GM18502 (cell line): ENCODE results near the gene DBH.

Source experiments
- ATAC-seq: cut with Tn5 transposase; IDR thresholded peaks from one replicate; pipeline ENCODE4 v1.9.1; 2021; ENCODE audit warnings: mild to moderate bottlenecking; ENCODE audit not compliant: unreplicated experiment, poor library complexity

The DBH gene

DNA sequence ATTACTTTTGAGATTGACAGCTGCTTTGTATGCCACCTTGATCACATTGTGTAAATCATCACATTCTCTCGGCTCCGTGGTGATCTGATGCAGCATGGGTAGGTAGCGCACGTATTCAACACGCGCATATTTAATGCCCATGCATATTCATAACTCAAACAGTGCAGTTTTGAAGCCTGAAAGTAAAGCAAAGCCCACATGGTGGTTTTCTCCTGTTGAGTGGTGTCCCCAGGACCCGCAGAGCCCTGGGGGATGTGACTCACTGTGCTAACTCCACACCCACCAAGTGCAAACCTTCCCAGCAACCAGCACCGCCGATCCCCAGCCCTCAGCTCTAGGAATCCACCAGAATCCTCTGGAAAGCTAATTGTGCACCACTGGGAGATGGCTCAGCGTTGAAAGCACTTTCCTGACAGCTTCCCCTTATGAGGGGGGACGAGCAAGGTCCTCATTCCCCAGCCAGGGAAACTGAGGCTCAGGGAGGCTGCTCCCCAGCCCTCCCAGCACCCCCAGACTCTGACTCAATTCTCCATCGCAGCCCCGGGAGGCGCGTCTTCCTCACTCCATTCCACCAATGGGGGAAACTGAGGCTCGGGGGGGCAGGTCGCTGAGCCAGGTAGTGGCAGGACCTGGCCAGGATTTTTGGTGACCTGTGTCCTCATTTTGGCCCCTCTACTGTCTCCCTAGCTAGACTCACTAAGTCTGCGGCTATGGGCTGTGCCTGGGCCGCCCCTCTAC lies 55.6 kb downstream of the DBH start:
- no peak for ATAC-seq

DNA sequence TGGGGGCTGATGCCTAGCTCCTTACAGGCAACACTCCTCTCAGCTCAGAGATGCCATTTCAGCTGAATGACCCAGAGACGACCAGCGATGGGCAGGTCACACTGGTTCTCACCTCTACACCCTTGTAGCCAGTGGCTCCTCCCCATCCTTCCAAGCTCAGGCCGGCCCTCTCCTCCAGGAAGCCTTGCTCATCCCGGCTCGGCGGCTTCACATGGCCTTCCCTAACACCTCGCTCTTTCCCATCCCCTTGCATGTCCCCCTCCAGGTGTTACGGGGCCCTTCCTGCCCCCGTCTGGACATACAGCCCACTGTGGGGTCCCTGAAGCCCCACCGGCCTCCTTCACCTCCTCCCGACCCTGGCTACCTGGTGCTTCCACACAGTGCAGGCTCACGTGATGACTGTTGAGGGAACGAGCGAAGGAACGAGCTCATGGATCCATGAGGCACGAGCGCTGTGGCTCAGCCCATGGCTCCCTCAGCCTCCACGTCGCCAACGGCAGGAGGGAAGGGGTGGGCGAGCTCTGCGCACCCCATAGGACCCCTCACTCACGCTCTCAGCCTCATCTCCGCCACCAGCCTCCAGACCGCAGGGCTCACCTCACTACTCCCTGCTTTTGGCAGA lies 56.3 kb downstream of the DBH start:
- no peak for ATAC-seq

DNA sequence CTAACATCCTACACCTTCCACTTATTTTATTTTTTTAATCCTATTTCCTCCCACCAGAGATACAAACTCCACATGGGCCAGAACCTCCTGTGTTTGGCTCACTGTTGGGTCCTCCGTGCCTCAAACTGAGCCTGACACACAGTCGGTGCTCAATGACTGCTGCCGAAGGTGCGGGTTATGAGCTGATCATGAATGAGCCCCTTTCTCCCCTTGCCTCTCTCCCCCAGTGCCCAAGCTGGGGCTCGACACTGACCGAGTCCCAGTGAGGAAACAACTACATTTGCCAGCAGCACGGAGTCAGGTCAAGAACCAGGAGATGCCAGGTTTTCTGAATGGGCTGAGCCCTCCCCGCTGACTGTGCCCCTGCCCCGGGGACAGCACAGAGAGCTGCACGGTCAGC lies 57.0 kb downstream of the DBH start:
- no peak for ATAC-seq

DNA sequence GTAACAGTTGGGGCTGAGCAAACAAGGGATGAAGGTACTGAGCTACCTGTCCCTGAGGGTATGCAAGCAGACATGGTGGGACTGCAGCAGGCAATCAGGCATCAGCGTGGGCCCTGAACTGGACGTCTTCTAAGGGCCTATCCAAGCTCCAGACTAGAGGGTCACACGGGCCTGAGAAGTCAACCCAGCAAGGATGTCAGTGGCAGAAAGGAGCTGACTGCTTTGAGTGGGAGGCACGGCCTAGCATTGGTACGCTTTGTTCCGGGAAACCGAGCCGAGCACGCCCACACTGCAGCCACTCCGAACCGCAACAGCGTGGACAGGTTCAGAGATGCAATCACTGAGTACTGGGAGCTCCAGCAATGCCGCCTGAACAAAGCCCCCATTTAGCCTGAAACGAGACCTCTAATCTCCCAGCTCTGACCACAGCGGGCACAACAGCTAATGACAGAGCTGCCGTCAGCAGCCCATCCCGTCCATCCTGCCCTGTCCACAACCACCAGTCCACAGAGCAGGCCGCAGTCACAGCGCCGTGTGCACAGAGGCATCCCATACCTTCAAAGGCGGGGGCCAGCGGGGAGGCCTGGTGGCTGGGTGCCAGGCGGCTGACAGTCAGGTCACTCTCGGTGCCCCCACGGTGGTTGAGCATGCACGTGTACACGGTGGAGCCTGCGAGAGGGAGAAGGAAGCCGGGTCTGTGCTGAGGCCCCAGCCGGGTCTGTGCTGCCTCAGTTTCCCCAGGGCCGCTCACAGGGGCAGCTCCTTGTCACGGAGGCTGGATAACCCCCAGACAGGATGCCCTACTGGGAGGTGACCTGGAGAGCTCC lies 57.8 kb downstream of the DBH start:
- ATAC-seq = no peak

DNA sequence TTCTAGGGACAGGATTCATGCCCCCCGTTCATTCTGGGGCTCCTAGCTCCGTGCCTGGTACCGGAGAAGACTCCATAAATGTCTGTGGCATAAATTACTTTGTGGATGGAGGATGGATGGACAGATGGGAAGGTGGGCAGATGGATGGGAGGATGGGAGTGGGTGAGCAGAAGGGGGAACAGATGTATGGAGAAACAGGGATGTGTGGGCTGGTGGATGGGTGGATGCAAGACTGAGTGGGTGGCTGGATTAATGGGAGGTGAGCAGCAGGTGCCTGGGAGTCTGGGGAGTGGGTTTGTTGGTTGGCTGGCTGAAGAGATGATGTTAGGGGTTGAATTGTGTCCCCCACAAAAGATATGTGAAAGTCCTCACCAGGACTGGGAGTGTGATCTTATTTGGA lies 58.5 kb downstream of the DBH start:
- no peak for ATAC-seq

DNA sequence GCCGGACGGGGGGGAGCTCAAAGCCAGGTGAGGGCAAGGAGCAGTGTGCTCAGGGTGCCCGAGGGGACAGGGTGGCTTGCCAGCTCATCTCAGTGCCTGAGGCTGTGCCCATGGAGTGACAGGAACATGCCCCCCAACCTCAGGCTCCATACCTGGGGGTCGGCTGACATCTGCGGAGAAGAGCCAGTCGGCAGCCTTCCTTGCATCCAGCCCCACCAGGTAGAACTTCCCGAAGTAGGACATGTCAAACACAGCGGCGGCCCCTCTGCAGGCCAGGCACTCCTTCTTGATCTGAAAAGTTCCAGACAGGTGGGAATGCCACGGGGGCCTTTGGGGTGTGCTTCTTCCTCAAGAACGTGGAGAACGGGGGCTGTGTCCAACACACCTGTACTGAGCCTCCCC lies 59.9 kb downstream of the DBH start:
- no peak for ATAC-seq

DNA sequence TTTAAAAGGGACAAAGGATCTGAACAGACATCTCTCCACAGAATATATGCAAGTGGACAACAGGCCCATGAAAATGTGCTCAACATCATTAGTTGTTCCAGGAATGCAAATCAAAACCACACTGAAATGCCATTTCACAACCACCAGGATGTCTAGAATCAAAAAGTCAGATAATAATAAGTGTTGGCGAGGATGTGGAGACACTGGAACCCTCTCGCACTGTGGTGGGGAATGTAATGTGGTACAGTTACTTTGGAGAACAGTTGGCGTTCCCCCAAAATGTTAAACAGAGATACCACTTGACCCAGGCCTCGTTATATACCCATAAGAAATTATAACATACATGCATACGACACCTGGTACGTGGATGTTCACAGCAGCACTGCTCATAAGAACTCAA lies 63.4 kb downstream of the DBH start:
- ATAC-seq = no peak

DNA sequence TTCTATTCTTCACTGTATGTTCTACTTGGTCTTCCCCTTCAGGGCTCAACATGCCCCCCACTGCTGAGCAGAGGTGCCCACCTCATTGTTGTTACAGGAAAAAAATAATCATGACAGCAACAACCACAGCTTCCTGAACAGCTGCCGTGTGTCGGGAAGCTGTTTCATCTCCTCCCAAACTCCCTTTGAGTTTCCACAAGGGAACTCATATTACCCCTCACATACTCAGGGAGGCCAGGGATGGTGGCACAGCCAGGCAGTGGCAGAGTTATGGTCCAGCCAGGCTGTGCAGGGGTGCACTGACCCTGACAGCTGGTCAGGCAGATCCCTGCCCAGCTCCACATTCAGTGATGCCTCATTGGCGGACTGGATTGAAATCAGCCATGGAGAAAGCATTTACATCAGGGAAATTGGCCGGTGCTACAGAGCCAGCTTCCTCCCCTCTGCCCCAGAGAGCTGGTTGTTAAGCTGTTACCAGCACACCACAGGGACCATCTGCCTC lies 64.7 kb downstream of the DBH start:
- no peak for ATAC-seq

DNA sequence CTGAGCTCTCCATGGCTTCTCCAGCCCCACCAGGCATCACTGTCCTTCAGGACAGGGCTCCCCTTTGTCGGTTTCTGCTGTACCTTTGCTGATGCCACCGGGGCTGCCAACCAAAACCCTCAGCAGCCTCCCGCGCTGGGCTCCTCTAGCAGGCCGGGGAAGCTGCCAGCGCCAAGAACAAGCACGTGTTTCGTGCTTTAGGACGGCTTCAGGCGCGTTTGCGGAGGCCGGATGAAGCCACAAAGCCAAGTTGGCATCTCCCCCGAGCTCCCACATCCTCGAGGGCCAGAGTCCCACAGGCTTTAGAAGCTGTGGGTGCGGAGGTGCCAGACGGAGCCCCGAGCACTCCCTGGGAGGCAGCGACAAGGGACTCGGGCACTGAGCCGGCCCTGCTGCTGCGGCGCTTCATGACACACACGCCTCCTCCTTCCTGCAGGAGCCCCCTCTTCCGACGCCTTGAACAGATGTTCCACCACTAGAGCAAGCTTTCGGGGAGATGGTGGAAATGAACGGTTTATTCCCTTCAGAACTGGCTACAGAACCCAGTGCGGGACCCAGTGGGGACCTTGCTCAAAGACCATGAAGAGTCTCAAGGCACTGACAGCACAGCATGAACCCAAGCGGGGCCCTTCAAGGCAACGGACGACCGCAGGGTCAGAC lies 65.3 kb downstream of the DBH start:
- no peak for ATAC-seq

DNA sequence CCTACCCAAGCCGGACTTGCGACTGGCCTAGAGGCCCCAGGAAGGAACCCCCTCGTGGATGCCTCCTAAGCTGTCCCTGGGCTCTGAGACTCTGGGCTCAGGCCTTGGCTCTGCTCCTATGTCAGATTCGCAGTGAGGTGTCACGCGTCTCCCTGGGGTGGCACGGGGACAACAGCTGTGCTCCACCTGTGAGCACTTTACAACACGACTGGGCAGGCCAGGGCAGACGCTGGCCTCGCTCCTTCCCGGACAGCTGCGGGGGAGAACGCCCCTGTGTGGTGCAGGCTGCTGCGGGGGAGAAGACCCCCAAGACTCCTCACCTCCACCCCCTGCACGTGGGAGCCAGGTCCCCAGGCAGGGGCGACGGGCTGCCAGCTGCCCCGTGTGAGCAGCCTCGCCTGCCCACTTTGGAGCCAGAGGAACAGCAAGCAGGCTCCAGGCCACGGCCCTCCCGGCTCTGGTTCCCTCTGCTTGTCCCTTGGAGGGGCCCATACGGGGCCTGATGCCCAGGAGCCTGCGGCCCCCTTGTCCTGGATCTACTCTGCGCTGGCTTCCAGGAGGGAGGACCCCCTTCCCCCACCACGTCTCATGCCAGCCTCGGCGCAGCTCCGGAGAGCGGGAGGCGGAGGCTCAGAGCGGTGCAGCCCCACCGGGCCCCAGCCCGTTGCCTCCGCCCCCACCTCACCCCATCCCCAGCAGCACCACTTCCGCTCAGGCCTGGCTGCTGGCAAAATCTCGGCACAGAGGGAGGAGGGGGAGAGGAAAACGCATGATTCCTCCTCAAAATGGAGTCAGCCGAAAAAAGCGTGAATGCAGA lies 66.0 kb downstream of the DBH start:
- ATAC-seq = no peak

DNA sequence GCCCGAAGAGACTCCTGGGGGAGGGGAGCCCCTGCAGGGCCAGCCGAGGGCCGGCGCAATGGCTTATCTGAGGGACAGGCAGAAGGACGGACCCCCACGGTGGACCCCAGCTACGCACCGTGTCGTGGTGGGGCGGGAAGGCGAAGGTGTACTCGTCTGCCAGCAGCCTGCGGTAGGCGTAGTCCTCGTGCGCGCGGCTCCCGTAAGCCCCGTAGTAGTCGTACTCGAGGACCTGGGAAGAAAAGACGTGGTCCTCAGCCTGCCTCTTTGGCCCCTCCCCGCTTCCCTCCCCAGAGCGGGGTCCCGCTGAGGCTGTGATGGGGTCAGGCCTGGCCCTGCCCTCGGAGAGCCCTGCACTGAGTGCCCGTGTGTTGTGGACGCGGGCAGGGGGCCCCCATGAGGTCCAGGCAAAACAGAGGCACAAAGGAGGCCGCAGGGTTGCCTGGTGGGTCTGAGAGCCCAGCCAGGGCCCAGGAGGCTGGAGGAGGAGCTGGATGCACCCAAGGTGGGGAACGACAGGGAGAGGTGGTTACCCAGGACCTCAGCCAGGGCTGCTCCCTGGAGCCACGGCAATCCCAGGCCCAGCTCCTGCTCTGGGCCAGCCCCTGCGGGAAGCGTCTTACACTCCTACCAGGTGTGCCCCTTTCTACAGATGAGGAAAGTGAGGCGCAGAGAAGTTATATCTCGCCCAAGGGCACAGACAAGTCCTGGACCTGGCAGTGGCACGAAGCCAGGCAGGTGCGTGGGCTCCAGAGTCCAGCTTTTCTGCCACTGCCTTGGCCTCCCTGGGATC lies 66.8 kb downstream of the DBH start:
- no peak for ATAC-seq

DNA sequence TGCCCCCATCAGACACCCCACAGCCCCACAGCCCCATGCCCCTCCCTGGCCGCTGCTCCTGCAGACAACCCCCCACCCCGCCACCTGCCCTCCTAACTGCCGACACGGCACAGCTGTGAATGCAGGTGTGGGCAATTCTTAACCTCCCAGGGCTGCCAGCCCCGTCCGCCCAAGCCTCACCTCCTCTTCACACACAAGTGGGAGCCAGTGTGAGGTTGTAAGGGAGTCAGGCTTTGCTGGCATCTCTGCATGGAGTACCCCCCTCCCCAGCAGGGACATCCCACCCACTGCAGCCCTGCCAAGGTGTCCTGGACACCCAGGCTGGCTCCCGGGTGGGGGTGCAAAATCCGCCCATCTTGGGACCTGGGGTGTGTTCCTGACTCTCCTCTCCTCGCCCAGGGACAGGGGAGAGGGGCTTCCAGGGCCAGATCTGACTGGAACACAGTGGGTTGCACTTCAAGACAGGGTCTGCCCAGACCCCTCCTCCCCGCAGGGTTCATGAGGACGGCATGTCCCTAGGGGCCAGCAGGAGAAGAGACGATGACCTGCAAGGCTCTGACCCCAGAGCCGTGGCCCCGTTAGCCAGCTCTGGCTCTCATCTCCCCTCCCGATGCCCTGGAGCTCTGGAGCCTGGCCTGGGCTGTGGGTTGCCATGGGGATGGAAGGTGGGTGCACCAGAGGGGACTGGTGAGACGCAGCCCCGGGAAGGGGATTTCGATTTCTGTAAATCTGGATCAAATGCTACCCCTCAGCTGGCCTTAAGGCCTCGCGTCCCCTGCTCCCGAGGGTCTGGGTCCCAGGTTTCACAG lies 67.6 kb downstream of the DBH start:
- no peak for ATAC-seq

DNA sequence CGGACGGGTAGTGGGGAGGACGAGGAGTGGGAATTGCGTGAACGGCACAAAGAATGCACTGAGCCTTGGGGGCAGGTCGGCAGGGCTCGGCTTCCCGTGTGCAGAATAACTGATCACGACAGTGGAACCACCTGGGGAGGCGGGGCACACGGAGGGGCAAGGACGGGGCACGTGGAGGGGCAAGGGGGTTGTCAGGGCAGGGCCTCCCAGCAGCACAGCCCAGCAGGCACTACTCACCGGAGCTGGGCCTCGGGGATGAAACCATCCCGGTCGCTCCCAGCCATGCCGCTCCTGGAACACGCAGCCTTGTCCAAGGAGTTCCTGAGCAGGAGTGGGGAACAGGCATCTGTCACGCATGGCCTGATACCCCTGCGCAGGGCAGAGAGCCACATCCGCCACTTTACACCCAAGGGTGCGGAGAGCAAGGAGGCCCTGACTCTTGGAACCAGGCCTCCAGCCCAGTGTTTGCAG lies 68.6 kb downstream of the DBH start:
- no peak for ATAC-seq

DNA sequence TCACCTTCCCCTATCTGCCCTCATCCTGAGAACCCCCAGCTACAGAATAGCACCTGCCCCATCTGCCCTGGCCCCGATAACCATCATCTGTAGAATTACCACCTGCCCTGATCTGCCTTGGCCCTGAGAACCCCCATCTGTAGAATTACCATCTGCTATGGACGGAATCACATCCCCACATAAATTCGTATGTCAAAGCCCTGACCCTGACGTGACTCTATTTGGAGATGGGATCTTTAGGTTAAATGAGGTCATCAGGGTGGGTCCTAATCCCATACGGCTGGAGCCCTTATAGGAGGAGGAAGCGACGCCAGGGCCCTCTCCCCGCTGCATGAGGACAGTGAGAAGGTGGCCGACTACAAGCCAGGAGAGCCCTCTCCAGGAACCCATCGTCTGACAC lies 69.4 kb downstream of the DBH start:
- ATAC-seq = no peak

DNA sequence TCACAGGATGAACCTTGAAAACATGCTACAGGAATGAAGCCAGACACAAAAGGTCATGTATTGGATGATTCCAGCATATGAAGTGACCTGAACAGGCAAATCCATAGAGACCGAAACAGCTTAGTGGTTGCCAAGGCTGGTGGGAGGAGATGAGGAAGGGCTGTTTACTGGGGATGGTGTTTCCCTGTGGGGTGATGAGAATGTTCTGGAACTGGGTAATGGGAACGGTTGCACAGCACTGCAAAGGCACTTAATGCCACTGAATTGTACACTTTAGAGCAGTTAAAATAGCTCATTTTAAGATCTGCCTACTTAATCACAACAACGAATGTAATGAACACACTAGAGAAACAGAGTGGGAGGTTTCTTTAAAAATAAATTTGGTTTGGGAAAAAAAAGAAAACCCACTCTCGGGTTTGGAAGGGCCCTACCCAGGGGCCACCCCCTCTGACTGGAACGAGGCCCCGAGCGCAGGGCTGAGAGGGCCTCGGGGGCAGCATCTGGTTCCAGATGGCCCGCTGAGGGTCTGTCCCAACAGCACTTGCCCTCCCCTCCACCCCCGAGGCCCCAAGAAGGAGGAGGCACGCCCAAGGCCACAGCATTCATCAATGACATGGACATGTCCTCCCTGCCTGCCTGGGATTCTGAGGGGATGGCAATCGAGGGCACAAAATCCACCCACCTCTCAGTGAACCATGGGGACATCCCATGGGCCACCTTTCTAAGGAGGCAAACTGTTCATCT lies 70.3 kb downstream of the DBH start:
- no peak for ATAC-seq

DNA sequence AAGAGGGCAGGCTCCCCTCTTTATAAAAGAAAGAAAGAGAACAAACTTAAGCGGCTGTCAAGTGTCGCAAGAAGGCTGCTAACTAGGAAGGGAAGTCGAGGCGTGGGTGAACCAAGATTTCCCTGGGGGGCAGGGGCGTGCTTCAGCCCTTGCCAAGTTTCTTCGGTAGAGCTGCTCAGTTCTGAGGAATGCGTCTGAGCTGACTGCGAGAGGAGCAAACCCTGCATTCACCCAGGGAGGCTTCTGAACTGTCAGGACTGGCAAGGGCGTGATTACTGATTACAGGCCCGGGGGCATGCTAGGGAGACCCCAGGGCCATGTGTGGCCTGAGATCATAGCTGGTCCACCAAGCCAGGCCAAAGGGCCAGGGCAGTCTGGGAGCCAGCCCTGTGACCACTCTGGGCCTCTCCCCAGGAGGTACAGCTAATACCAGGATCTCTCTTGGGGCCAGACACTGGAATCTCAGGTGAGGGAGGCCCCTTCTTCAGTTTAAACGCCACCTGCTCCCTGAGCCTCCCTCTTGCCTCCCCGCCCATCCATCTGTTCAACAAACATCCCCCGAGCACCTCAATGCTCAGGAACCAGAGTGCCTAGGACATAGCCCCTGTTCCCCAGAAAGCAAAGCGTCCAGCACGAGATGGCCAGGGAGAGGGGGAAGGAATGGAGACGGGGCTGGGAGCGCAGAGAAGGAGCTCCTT lies 71.1 kb downstream of the DBH start:
- ATAC-seq = no peak

DNA sequence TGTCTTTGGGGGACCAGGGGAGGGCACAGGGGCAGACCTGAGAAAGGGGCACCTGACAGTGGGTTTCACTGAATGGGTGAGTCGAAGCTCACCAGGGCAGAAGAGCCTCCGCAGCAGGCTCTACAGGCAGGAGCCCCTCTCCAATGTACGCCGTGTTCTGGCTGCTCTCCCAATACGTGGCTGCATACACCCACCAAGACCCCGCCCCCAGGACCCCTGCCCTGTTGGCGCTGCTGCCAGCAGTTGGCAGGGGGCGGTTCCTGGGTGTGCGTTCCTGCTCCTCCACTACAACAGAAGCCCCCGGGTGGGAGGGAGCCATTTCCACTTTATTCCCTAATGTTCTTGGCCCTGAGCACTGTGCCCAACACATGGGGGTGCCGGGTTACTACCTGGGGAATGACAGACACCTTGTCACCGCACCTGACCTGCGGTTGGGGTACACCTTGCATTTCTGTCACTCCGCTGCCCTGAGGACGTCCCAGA lies 71.6 kb downstream of the DBH start:
- ATAC-seq = no peak
